Ascending aorta (tissue), 2 donors: Measurements from ENCODE around the gene STT3A. TPM values are rescaled to one million over a fixed set of nuclear protein-coding genes. Genes with fewer than 3 reads are reported as not detected.

Source experiments
- DNase-seq, 2 donors: peaks; one replicate each; pipeline ENCODE4 v3.0.0-alpha.2; 2019; ENCODE audit warnings: low spot score in 2 of 2
- H3K27ac ChIP-seq, 2 donors: fragments of 200-600 bp; sonication (generic); one replicate each; pipeline ENCODE4 v1.5.1; 2016 to 2017; ENCODE audit warnings: mild to moderate bottlenecking in 1 of 2
- H3K27me3 ChIP-seq: fragments of 200-600 bp; sonication (generic); one replicate; pipeline ENCODE4 v1.5.1; 2017
- H3K36me3 ChIP-seq, 2 donors: fragments of 200-600 bp; sonication (generic); one replicate each; pipeline ENCODE4 v1.5.1; 2016
- H3K4me1 ChIP-seq, 2 donors: fragments of 200-600 bp; sonication (generic); one replicate each; pipeline ENCODE4 v1.5.1; 2016 to 2017; ENCODE audit warnings: mild to moderate bottlenecking in 1 of 2
- H3K4me3 ChIP-seq, 2 donors: fragments of 200-600 bp; sonication (generic); one replicate each; pipeline ENCODE4 v1.5.1; 2016 to 2017; ENCODE audit warnings: mild to moderate bottlenecking in 1 of 2
- H3K9me3 ChIP-seq, 2 donors: fragments of 200-600 bp; sonication (generic); one replicate each; pipeline ENCODE4 v1.5.1; 2016
- intact Hi-C: fragments of 100-400 bp; cut with DNase I; formaldehyde crosslinking; loops from one replicate; pipeline ENCODE4 v1.15.1; 2023
- total RNA-seq: library from RNA; depleted of rRNA; stranded (reverse); fragments of >200 nt; gene quantifications from one replicate; pipeline ENCODE4 v1.1.0, GENCODE V29; 2016
- TF ChIP-seq, protein P1 (sequence below), 3 experiments: fragments of 200-600 bp in 2 of 3; fragments of 450-650 bp in 1 of 3; sonication (generic) in 2 of 3; IDR thresholded peaks; one replicate each; pipeline ENCODE4 v1.5.1; 2016 to 2019; ENCODE audit warnings: antibody characterized with exemption in 3 of 3, mild to moderate bottlenecking in 1 of 3, moderate library complexity in 1 of 3

STT3A gene
- total RNA-seq, 1 donor from 2014 or later, result 88.9 TPM

GRCh38 chr11:125637840-125638239, 45.2 kb downstream of the STT3A start:
- no peaks in the 10 kb centered on the region for H3K27me3 ChIP-seq
- TF ChIP-seq, protein P1, sequence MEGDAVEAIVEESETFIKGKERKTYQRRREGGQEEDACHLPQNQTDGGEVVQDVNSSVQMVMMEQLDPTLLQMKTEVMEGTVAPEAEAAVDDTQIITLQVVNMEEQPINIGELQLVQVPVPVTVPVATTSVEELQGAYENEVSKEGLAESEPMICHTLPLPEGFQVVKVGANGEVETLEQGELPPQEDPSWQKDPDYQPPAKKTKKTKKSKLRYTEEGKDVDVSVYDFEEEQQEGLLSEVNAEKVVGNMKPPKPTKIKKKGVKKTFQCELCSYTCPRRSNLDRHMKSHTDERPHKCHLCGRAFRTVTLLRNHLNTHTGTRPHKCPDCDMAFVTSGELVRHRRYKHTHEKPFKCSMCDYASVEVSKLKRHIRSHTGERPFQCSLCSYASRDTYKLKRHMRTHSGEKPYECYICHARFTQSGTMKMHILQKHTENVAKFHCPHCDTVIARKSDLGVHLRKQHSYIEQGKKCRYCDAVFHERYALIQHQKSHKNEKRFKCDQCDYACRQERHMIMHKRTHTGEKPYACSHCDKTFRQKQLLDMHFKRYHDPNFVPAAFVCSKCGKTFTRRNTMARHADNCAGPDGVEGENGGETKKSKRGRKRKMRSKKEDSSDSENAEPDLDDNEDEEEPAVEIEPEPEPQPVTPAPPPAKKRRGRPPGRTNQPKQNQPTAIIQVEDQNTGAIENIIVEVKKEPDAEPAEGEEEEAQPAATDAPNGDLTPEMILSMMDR (IDR thresholded peaks at IDR 0.05), result no peak
- DNase-seq, result no peak
- H3K4me3 ChIP-seq, result no peak overlapping the region
- H3K27ac ChIP-seq, result no peak overlapping the region
- H3K36me3 ChIP-seq, result no peaks in the 10 kb centered on the region
- H3K4me1 ChIP-seq, result no peaks in the 10 kb centered on the region
- no peaks in the 10 kb centered on the region for H3K9me3 ChIP-seq
- intact Hi-C loops, result no loop called here

DNA sequence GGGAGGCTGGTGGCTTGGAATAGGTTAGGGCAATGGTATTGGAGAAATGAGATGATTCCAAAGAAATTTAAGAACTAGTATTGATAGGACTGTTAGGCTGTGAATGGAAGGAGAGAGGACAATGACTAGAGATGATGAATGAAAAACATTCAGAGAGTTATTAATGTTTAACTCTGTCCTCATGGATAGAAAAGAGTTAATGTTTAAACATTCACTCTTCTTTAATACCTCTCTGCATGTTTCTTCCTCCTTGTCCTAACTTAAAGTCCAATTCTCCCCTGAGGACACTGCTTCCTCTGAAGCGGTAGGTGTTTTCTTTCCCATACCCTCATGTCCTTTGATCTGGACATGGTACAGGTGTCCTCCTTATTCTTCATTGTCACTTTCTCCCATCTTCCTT, 45.7 kb downstream of the STT3A start:
- H3K27me3 ChIP-seq, result no peaks in the 10 kb centered on the region
- H3K27ac ChIP-seq, result no peak overlapping the region
- TF ChIP-seq, protein P1 (IDR thresholded peaks at IDR 0.05), result no peak
- no peaks in the 10 kb centered on the region for H3K36me3 ChIP-seq
- H3K4me1 ChIP-seq, result no peaks in the 10 kb centered on the region
- H3K9me3 ChIP-seq, result no peaks in the 10 kb centered on the region
- no peak overlapping the region for H3K4me3 ChIP-seq
- intact Hi-C loops, result no loop called here
- DNase-seq, result no peak

GRCh38 chr11:125645871-125646270, 53.2 kb downstream of the STT3A start:
- Histone ChIP-seq H3K4me3 (no peak overlapping the region), H3K4me1 (no peaks in the 10 kb centered on the region), H3K27ac (no peak overlapping the region), H3K27me3 (no peaks in the 10 kb centered on the region), H3K36me3 (no peaks in the 10 kb centered on the region), H3K9me3 (no peaks in the 10 kb centered on the region)
- intact Hi-C loops, result no loop called here
- DNase-seq, result no peak
- TF ChIP-seq, protein P1 (IDR thresholded peaks at IDR 0.05), result no peak

DNA sequence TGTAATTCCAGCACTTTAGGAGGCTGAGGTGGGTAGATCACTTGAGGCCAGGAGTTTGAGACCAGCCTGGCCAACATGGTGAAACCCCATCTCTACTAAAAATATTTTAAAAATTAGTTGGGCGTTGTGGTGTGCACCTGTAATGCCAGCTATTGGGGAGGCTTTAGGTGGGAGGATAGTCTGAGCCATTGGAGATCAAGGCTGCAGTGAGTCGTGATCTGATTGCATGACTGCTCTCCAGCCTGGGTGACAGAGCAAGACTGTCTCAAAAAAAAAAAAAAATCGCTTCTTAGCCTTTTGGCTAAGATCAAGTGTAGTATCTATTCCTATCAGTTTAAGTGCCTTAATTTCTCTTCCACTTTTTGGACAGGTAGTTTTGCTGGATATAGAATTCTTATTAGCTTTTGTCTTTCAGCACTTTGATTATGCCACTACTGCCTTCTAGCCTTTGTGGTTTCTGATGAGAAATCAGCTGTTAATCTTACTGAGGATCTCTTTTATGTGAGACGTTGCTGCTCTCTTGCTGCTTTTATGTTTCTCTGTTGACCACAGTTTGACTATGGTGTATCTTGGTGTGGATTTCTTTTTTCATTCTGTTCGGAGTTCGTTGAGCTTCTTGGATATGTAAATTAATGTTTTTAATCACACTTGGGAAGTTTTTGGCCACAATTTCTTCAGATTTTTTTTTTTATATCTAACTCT, 57.0 kb downstream of the STT3A start:
- TF ChIP-seq, protein P1 (IDR thresholded peaks at IDR 0.05), result no peak
- Histone ChIP-seq H3K9me3 (no peaks in the 10 kb centered on the region), H3K27ac (no peak overlapping the region), H3K36me3 (no peaks in the 10 kb centered on the region), H3K4me3 (no peak overlapping the region), H3K4me1 (no peaks in the 10 kb centered on the region), H3K27me3 (no peaks in the 10 kb centered on the region)
- DNase-seq, result no peak
- intact Hi-C loops, result no loop called here

- H3K9me3 ChIP-seq, result peaks cover 0 to 9% of the 10 kb centered on the region in 2 donors
- no peaks in the 10 kb centered on the region for H3K36me3 ChIP-seq
- H3K27ac ChIP-seq, result no peak overlapping the region
- DNase-seq, result no peak
- intact Hi-C loops, result no loop called here
- no peaks in the 10 kb centered on the region for H3K27me3 ChIP-seq
- H3K4me3 ChIP-seq, result no peak overlapping the region
- H3K4me1 ChIP-seq, result no peaks in the 10 kb centered on the region
- TF ChIP-seq, protein P1 (IDR thresholded peaks at IDR 0.05), result no peak
These were observed 70.0 kb downstream of the STT3A start for GRCh38 chr11:125662689-125663088.

GRCh38 chr11:125663910-125664309, 71.3 kb downstream of the STT3A start:
- Histone ChIP-seq H3K4me1 (no peaks in the 10 kb centered on the region), H3K27ac (no peak overlapping the region), H3K9me3 (peaks cover 0 to 9% of the 10 kb centered on the region in 2 donors), H3K36me3 (no peaks in the 10 kb centered on the region), H3K4me3 (no peak overlapping the region), H3K27me3 (no peaks in the 10 kb centered on the region)
- no peak for DNase-seq
- intact Hi-C loops, result no loop called here
- TF ChIP-seq, protein P1 (IDR thresholded peaks at IDR 0.05), result no peak
